T-helper 1 cell treated with Interleukin-12 subunit alpha and Interleukin-12 subunit beta and Interleukin-4 antibody, amounts not matched to agents 30 ng/mL and 1 ng/mL, for 36 hours (primary cell): ENCODE results near the gene TRIML1. TPM values are rescaled to one million over a fixed set of nuclear protein-coding genes. Genes with fewer than 3 reads are reported as not detected.

ENCODE experiments used
- intact Hi-C: fragments of 100-400 bp; cut with micrococcal nuclease; formaldehyde crosslinking; loops from one replicate; pipeline ENCODE4 v1.15.1; 2024
- total RNA-seq: library from RNA; stranded (reverse); gene quantifications from 2 replicates; pipeline ENCODE4 v1.2.3, GENCODE V29; 2022

The TRIML1 gene
- total RNA-seq, 1 donor from 2014 or later: not detected

DNA sequence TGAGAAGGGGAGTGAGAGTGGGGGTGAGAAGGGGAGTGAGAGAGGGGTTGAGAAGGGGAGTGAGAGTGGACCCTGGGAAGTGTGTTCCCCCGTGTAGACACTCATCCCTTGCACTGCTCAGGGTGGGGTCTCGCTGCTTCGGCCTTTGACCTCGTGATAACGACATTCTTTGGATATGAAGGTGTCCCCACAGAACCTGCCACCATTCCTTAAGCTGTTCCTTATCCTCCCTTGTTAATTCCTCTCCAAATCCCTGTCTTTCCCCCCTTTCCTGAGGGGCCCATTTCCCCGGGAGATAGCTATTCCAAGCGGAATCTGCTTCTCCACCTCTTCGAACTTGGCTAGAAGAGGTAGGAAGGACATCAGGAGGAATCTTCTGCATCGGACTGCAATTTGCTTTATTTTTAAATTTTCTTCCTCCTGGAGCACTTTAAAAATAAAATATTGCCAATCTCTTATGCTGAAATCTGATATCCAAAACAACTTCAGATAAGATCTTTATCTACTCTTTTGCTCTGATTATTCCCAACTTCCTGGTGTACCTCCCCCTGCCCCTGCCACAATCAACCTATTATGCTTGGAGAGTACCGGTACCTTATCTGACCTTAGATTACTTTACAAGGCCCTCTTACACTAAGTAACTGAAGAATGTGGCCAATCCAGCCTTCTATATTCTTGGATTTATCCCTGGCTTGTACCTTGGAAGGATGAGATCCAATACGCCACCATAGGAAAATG, 15.6 kb downstream of the TRIML1 start:
- intact Hi-C loops: loop anchor here (10.0 kb wide), 1 partner anchor 1700 kb away; no protein-coding TSS in a partner anchor

DNA sequence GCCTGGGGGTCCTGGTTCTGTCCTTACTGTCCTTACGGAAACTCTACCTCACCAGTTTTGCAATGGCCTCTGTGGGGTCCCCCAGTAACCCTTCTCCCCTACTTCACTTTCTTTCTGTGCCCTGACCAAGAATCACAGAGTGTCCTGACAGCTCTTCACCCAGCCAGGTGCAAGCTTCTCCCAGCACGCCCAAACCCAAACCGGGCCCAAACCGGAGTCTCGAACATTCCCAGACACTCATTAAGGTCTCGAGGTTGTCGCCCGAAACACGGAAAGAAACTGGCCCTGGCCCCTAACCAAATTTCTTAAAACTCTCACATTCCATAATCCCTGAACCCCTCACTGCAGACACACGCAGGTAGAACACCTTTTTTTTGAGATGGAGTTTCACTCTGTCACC, 19.1 kb downstream of the TRIML1 start:
- intact Hi-C loops: loop anchor here (10.0 kb wide), 1 partner anchor 1704 kb away; no protein-coding TSS in a partner anchor

DNA sequence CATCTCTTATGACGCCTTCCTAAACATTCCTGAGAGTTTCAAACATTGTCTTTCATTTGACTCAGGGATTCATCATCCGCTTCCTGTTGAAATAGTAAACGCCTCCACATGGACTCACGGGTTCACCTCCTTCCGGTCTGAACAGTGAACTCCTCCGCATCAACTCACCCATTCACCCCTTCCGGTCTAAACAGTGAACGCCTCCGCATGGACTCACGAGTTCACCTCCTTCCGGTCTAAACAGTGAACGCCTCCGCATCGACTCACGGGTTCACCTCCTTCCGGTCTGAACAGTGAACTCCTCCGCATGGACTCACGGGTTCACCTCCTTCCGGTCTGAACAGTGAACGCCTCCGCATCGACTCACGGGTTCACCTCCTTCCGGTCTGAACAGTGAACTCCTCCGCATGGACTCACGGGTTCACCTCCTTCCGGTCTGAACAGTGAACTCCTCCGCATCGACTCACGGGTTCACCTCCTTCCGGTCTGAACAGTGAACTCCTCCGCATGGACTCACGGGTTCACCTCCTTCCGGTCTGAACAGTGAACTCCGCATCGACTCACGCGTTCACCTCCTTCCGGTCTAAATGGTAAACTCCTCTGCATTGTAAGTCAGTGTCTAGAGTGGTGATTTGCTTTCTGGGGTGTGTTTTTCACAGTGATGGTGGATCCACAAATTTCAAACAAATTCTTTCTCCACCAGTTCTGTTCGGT, 20.4 kb downstream of the TRIML1 start:
- intact Hi-C loops: loop anchor here (10.0 kb wide), 1 partner anchor 1705 kb away; no protein-coding TSS in a partner anchor

DNA sequence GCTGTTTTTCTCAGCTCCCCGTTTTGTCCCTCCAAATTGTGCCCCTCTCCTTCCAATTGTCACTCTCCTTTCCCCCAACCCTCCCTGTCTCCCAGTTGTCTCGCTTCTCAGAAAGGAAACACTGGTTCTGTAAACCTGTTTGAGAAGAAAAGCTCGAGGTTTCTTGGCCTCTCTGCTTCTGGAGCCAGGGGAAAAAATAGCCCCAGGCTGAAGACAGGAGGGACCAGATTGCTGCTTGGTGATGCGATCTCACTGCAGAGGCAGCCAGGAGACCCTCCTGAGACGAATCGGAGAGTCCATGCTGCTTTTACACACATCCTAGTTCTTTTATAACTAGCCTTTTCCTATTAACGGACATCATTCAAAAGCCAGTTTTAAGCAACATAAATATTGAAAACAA, 21.2 kb downstream of the TRIML1 start:
- intact Hi-C loops: no loop called here

- intact Hi-C loops: no loop called here
These were observed 21.9 kb downstream of the TRIML1 start for GRCh38 chr4:188161167-188161566.

DNA sequence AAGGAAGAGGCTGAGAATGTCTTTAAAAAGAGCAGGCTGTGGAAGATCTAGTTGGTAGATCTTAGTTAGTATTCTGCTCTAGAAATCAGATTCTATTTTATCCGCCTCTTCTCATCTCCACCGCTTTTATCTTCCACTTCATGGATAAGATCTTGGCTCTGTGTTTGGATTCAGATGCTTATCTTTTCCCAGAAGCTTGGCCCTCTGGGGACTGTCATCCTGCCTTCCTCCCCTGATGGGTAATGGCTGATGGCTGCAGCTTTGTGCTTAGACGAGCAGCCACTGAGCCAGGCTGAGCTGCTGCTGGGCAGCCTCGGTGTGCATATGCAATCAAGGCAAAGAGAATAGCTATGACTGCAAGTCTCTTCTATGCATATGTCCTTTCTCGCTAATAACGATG, 23.5 kb downstream of the TRIML1 start:
- intact Hi-C loops: no loop called here

DNA sequence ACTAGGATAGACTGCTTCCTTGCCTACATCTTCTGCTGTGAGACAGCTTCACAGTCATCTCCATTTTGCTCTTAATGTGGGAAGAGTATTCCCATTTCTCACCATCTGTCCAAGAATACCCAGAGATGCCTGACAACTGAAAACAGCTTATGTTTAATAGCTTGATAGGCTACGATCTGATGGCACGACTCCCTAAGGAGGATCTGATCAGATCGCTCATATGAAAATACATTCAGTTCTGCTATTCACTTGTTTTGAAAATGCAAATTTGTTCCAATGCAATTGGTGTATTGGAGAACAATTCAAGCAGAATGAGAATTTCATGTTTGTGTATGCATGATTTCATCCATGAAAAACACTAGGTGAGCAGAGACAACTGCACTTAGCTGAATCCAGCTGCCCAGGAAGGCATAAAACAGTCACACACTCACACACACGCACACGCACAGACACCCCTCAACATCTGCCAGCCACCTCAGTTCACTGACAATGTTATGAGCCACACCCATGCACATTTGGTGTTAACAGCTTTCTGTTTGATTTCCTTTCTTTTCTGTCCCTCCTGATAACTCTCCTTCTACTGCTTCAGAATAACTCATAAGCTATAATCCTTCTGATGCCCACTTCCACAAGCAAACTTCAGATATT, 29.6 kb downstream of the TRIML1 start:
- intact Hi-C loops: no loop called here

- intact Hi-C loops: no loop called here
These were observed 32.3 kb downstream of the TRIML1 start for GRCh38 chr4:188171551-188171950.

DNA sequence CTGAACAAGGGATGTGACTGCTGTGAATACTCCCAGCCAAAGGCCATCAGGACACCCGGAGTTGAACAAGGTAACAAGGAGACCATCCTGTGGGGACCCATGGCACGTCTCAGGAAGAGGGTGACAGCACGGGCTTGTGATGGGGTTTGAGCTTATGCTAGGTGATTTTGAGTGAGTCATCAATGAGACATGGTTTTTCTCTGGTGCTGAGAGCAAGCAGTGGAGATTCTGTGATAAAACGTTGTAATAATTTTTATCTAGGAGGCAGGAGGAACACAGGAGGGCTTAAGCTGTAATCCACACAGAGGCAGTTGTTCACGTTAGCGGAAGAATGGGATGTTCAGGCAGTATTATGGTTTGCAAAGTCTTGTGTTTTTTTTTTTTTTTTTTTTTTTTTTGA, 36.0 kb downstream of the TRIML1 start:
- intact Hi-C loops: no loop called here

- intact Hi-C loops: no loop called here
These were observed 38.9 kb downstream of the TRIML1 start for GRCh38 chr4:188177997-188178675.

DNA sequence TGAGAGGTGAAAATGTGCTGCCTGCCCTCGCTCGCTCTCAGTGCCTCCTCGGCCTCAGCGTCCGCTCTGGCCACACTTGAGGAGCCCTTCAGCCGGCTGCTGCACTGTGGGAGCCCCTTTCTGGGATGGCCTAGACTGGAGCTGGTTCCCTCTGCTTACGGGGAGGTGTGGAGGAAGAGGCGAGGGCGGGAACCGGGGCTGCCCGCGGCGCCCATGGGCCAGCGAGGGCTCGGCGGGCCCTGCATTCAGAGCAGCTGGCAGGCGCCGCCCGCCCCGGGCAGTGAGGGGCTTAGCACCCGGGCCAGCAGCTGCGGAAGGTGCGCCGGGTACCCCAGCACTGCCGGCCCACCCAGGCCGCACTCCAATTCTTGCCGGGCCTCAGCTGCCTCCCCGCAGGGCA, 39.6 kb downstream of the TRIML1 start:
- intact Hi-C loops: no loop called here

DNA sequence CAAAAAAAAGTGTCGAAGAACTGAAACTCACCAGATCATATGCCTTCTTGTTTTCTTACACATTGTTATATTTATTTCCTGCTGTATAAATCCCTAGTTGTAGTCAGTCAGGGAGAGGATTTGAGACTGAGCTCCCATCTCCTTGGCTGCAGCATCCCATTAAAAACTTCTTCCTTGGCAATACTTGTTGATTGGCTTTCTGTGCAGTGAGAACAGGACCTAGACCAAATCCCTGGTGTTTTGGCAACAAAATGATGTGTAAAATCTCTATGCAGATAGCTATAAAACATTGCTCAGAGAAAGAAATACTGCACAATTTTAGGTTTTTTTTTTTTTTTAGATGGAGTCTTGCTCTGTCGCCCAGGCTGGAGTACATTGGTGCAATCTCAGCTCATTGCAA, 47.9 kb downstream of the TRIML1 start:
- intact Hi-C loops: no loop called here

DNA sequence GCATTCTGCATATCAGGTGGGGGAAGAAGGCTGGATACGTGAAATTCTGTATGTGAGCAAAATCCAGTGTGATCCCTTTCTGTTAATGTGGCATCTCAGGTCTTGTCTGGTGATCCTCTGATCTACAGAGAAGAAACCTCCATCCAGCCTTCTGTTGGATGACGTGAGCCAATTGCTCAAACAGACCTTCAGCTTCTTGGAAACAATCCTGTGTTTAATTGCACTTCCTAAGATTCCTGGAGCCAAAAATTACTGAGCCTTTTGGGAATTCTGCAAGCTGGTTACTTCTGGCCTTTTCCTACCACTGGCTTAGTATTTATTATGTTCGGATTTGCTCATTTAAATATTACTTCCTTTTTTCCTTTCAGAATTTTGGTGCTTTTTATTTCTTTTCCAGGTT, 51.2 kb downstream of the TRIML1 start:
- intact Hi-C loops: no loop called here

DNA sequence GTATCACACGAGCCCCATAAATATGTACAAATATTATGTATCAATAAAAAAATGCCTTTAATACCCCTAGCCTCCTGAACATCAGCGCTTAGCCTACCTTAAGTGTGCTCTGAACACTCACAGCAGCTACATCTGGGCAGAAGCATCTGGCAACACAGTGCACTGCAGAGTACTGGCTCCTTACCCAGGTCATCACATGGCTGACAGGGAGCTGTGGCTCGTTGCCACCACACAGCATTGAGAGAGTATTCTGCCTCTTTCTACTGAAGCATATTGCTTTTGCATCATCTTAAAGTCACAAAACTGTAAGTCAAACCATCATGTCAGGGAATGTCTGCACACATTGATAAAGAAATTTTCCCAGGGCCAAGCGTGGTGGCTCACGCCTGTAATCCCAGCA, 55.2 kb downstream of the TRIML1 start:
- intact Hi-C loops: no loop called here

DNA sequence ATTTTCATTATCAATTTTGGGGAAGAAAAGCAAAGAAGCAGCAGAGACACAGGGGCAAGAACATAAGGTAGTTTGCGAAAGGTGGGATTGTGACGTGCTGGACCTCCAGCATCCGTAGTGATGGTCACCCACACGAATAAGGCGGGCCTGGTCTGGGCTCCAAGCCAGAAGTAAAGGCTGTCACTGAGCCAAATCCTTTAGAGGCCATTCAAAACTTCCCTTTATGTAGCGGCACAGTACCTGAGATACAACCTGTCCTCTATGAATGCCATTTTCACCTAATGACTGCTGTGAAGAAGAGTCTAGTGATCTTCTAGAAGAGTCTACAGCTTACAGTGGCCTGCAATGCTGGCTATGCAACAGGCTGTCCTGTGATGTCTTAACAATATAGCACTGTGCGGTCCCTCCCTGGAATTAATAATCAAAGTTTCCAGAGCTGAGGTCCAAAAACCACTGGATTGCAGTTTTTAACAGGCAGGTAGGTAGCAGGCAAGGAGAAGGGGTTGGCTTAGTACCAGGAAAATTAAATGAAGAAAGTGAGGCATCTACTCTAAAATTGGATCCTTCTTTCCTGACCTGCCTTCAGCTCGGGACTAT, 56.2 kb downstream of the TRIML1 start:
- intact Hi-C loops: no loop called here

GRCh38 chr4:188196134-188196735, 57.0 kb downstream of the TRIML1 start:
- intact Hi-C loops: no loop called here

Other genes with a start within 250 kb of the TRIML1 start
- gene ZFP42, start 143.7 kb upstream of the TRIML1 start, total RNA-seq: 0.12 TPM in 1 of 2 replicates, not detected in the other
- not detected in 2 replicates for gene TRIML2, start 29.8 kb upstream of the TRIML1 start, total RNA-seq